Cardiac septum (tissue), 1 donor: ENCODE results near the gene CTNNBL1. TPM values are rescaled to one million over a fixed set of nuclear protein-coding genes. Genes with fewer than 3 reads are reported as not detected.

Experiments used
- DNase-seq: peaks from one replicate; pipeline ENCODE4 v3.0.0-alpha.2; 2020; ENCODE audit warnings: low spot score
- intact Hi-C: fragments of 100-400 bp; cut with DNase I; formaldehyde crosslinking; loops from one replicate; pipeline ENCODE4 v1.14.0; 2022
- total RNA-seq: library from RNA; stranded (reverse); fragmentation: NEBNext Ultra II Directional; extraction: Animal tissue kit (Norgen Biotek cat#: 25700); gene quantifications from one replicate; pipeline ENCODE4 v1.2.1, GENCODE V29; 2021
- donor health status: DM: no; HTN: no; CAD: no.

Gene CTNNBL1
- total RNA-seq, 1 donor from 2014 or later: 42.1 TPM

DNA sequence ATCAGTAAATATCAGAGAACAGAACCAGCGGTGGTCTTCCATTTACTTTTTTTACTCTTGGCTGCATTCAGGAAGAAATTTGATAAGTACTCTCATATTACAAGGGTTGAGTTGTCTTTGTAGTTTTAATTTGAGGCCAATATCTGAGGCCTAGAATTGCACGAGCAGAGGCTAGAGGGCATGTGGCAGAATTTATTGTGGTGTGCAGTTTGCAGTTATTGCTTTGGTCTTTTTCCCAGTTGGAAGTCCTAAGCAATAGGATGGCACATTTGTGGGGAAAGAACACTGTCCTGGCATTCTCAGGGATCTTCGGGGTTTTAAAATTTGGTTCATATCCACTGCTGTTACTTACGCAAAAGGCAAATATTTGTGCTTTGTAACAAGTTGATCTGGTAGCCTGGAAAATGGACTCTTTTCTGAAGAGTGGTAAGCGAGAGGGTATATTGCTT lies 66.0 kb downstream of the CTNNBL1 start:
- DNase-seq: no peak
- intact Hi-C loops: loop anchor here (5.0 to 10.0 kb wide), 2 partner anchors 138 to 235 kb away; no protein-coding TSS in a partner anchor

DNA sequence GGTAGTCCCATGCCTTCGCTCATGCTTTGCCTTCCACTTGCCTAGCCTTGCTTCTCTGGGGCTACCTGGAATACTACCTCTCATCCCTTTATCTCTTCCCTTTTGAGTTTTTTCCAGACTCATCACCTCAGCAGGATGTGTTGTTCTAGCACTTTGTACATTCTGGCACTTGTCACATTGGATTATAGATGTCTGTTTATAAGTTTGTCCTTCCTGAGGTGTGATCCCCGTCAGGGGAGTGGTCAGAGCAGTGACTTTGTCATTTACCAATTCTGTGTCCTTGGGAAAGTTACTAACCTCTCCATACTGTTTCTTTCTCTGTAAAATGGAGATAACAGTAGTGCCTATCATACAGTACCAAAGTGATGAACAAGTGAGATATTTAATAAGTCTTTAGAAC lies 66.5 kb downstream of the CTNNBL1 start:
- DNase-seq: no peak
- intact Hi-C loops: no loop called here

DNA sequence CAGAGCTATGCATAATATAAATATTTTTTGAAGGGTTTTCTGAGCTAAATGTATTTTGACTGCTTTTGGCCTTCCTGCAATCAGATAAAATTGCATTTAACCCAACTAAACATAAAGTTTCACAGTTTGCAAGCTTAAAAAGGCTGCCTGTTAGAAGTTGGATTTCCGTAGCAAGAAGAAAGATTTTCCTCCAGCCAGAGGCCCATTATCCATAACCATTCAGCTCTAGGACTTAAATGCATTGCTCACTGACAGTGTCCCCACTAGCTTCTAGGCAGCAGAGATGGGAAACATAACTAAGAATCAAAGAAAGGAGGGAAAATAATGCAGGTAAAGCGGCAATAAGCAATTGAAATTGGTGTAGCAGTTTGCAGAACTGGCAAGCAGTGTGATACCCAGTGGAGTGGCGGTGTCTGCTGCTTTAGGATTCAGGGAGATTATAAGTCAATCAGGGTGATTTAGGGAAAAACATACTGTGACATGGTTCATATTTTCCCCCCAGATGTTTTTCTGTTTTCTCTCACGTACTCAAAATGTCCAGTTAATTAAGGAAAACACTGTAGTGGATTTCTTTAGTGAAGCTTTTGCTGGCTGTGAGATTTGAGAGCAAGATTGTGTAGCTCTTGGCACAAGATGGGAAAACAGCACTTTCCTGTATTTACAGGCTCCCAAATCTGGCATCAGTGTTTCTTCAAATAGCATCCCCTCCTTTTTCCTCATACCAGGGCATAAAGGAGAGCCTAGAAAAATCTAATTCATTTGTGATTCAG lies 69.1 kb downstream of the CTNNBL1 start:
- no peak for DNase-seq
- intact Hi-C loops: no loop called here

DNA sequence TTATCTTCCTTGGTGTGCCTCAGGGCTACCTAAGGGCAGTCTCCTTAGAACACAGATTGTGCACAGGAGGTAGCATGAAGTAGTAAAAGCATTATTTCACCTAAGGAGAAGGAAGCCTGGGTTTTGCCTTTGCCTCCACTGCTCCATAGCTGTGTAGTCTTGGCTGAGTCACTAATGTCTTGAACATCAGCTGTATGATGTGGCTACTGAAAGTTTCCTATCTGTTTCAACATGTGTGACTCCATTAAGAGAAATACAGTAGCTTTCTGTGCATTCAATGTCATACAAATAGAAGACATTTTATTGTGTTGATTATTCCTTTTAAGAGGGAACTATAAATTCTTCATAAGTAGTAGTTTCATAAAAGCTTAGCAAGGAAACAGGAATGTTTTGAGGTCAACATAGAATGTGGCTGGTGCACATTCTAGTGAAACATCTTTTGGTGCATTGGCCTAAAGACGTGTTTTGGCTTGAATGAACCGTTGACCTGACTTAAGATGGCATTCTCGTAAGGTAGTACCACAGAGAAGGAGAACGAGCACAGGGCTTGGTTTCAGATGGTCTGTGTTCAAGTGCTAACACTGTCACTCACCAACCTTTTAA lies 70.6 kb downstream of the CTNNBL1 start:
- intact Hi-C loops: no loop called here
- DNase-seq: no peak

DNA sequence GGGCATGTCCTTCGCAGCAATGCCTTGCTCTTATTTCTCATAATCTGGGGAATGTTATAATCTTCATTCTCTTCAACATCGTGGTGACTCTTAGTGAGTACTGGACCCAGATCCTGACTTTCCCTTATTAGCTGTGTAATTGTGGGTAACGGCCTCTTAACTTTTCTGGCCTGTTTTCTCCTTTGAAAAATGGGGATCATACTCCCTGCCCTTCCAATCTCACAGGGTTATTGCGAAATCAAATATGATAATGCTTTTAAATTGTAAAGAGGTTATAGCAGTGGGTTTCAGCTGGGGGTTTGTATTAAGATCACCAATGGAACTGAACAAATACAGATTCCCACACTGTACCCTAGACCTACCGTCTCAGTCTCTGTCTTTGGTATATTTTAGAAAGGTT lies 77.1 kb downstream of the CTNNBL1 start:
- intact Hi-C loops: no loop called here
- DNase-seq: no peak

DNA sequence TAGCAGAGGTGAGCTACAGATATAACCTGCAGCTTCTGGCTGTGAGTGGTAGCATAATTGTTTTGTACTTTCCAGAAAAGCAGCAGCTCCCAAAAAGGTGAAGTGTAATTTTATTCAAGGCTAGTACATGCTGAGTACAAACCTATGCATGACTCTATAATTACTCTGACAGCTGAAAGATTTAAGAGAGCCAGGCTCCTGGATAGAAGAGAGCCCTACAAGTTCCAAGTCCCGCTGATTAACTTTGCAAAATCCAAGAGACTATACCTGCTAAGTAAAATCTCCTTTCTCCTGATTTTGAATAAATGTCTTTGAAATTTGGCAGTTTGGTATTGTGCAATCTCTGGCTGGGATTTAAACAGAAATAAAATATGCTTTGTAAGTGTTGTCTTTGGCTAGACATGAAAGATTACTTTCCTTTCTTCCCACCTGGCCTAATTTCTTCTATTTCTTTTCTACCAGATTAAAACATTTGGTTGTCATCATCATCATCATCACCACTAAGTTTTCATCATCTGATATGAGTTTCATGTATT lies 79.5 kb downstream of the CTNNBL1 start:
- intact Hi-C loops: no loop called here
- no peak for DNase-seq

DNA sequence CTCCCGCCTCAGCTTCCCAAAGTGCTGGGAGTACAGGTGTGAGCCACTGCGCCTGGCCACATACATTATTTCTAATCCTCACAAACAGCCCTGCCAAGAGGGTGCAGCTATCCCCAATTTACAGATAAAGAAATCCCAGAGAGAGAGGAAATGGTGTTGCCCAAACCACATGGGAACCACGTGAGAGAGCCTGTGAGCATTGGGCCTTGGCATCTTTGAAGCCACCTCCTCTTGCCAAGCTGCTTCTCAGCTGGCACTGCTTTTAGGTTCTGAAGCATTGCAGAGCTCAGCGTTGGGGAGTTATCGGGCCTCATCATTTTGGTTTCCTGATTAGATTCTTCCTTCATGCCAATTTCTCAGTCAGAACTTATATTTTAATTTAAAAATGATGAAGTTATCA lies 80.3 kb downstream of the CTNNBL1 start:
- intact Hi-C loops: no loop called here

DNA sequence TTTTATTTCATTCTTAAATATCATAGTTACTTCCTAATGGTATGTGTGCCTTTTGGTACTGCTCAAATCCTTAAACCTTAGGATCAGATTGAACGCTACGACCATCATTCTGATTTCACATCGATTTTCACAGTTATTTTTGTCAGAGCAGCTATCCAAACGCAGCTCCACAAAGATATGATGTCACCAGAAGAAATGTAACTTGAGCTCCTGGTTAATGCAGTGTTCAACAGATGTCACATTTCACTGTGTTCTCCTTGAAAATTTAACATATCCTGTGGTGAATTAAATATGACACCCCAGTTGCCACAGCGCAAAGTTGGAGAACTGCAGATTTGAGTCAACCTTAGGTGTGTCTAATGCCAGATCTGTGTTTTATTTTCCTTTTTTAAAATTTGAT lies 81.4 kb downstream of the CTNNBL1 start:
- no peak for DNase-seq
- intact Hi-C loops: no loop called here

More for the DNA sequence above, 80.3 kb downstream of the CTNNBL1 start:
- DNase-seq: no peak

DNA sequence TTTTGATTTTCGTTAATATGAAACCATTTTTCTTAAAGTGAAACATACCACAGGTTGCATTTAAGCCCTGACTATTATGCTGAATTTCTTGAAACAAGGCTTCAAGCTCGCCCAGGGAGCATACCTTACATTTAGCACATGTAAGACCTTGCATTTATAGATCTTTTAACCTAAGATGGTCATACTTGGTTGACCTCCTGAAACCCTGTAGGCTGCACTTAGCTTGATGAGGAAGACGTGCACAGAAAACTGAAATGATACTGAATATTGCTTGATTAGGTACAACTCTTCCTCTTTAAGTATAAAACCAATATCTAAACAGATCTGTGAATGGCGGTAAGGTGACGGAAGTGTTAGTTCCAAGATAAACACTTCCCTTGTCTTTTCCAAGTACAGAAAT lies 82.2 kb downstream of the CTNNBL1 start:
- intact Hi-C loops: no loop called here
- no peak for DNase-seq

DNA sequence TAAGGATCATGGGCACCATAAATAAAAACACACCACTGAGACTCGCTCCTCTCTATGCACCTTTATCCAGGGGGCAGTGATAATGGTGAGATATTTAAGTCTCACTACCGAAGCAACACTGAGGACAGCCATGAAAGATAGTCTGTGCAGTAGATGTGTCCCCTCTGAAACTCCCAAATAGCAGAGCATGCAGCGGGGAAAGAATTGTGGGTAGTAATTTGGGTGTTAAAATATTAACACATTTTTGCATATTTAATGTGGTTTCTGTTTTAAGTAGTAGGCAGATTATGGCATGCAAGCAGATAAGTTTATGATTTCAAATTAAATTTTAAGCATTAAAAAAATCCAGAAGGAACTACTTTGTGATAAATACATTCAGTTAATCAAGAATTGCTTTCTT lies 82.7 kb downstream of the CTNNBL1 start:
- no peak for DNase-seq
- intact Hi-C loops: no loop called here

DNA sequence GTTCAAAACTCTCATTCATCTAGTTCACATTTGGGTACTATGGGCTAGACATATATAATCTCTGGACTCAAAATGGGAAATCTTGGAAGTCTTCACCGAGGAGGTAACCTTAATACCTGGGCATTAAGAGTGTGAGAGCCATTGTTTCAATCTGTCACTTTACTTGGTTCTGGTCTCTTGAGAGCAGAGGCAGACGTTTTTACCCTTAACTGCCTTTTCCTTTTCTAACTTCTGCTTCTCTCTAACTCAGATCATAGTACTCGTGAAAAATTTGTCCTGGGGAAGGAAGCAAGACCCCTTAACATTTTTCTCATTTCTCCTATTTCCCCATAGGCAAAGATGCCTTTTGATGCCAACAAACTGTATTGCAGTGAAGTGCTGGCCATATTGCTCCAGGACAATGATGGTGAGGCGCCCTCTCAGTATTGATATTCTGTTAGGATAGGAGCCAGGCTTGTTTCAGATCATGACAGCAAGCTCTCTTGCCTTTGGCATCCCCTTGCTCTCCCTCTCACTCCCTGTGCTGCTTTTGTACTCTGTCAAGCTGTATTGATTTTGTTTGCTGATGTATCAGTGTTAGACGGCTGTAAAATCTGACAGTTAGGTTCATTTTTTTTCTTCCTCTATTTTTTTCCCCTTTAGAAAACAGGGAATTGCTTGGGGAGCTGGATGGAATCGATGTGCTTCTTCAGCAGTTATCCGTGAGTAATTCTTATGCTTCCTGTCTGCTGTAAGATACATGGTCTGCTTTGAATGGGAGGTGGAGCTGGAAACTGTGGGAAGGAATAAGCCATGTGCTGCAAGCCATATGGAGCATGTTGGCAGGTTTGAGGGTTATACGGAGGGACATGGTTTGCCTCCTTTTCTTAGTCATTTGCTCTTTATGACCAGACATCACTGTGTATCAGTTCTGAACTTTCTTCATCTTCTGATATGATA lies 83.5 kb downstream of the CTNNBL1 start:
- DNase-seq: no peak
- intact Hi-C loops: no loop called here

DNA sequence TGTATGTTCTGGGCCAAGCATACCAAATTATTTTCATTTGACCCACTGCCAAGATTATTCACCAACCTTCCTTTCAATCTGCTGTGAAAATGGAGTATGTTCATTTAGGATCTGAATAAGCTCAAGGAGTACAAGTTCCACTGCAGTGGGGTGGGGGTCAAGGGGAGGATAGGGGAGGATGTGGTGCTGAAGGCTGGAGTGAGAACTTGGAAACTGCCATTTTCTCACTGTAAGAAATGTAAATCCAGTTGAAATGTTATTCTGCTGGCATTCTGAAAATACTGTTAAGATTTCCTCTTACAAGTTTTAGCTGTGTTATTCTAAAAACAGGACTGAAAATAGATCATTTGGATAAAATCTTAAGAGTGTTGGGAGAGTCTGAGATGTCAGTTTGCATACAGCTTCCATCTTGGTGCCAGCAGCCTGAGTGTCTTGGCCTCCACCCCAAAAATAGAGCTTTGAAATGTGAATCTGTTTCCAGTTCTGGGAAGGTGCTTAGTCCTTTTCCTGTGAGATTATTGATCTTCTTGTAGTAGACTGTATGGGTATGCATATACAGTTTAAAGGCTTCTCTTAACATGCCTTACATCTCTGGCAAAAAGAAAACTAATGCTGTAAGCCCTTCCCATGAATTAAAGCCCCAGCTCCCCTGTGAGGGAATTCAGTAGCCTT lies 84.3 kb downstream of the CTNNBL1 start:
- DNase-seq: no peak
- intact Hi-C loops: no loop called here

DNA sequence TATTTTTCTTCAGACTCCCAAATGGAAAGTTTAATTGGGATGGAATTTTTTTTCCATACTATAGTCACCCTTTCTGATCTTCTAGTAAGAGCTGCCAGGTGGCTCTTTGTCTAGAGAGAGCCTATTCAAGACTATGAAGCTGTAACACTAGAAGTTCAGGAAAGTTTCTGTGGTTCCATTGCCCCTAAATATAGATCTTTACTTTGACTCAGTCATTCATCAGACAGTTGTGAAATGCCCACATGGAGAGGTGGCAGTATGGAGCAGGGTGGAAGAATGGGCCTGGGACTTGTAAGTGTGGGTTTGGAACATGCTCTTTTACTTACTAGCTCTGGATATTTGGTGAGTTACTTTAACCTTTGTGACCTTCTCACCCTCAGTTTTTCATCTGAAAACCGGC lies 87.8 kb downstream of the CTNNBL1 start:
- no peak for DNase-seq
- intact Hi-C loops: no loop called here

DNA sequence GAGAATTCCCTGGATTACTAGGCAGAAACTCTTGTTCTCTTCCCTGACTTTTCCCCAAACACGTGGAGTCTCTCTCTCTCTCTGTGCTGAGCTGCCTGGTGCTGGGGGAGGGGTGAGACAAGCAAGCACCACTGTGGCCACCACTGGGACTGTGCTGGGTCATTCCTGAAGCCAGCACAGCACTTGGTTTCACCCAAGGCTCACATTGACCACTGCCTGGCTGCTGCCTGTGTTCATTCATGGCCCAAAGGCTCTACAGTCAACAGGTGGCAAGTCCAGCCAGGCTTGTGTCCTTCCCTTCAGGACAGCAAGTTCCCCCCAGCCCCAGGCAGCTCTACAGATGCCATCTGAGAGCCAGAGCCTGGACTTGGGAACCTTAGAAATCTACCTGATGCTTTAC lies 92.2 kb downstream of the CTNNBL1 start:
- intact Hi-C loops: no loop called here
- DNase-seq: no peak

DNA sequence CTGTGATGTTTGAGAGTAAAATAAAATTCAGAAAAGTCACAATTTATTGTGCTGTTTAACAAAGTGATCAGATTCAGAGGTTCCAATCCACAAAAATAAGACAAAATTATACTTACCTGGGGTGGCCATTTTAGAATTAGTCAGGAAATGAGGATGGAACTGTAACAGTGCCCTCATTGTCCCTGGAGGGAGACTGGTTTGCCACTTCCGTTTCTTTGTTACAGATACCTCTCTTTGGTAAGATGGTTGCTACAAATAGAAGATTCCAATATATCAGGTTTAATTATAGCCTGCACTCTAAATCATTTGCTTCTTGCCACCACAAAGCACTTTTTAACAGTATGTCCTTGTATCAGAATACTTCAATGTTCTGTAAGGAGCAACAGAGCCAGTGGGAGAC lies 95.6 kb downstream of the CTNNBL1 start:
- intact Hi-C loops: no loop called here
- no peak for DNase-seq

DNA sequence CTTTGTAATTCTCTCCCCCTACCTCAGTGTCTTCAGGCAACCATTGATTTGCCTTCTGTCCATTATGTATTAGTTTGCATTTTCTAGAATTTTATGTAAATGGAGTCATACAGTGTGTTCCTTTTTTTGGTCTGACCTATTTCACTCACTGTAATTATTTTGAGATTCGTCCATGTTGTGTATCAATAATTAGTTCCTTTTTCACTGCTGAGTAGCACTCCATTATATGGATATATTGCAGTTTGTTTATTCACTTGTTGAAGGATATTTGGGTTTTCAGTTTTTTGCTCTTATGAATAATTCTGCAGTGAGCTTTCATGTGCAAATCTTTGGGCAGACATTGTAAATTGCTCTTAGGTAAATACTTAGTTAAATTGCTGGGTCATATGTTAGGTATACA lies 97.1 kb downstream of the CTNNBL1 start:
- DNase-seq: no peak
- intact Hi-C loops: no loop called here

DNA sequence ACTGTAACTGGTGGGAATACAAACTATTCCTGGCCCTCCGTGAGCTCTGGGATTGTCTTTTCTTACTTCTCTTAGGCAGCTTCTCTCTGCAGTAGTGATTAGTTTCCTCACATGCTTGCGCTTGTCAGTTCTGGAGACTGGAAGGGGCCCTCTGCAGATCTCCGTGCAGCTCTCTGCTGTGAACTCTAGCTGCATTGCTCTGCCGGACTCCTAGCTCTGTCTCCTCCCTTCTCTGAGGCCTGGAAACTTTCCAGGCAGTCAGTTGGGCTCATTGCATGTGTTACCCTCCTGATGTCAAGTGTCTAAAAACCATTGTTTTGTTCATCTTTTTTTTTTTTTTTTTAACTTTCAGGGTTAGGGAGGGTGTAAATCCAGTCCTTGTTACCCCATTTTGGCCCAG lies 102.3 kb downstream of the CTNNBL1 start:
- DNase-seq: no peak
- intact Hi-C loops: no loop called here

DNA sequence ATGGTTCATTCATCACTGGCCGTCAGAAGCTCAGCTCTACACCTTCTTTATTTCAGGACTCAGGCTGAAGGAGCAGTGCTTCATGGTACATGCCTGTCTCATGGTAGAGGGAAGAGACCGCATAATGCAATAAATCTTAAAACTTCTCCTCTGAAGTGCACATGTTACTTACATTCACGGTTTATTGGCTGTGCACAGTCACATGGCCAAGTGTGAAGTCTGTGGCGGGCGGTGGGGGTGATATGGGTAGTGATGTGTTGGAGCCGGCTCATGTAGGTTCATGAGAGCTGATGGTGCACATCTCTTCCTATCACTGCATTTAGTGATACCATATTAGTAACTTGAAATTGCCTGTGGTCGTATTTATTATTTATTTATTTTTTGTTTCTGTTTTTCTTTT lies 102.9 kb downstream of the CTNNBL1 start:
- intact Hi-C loops: no loop called here
- DNase-seq: no peak

DNA sequence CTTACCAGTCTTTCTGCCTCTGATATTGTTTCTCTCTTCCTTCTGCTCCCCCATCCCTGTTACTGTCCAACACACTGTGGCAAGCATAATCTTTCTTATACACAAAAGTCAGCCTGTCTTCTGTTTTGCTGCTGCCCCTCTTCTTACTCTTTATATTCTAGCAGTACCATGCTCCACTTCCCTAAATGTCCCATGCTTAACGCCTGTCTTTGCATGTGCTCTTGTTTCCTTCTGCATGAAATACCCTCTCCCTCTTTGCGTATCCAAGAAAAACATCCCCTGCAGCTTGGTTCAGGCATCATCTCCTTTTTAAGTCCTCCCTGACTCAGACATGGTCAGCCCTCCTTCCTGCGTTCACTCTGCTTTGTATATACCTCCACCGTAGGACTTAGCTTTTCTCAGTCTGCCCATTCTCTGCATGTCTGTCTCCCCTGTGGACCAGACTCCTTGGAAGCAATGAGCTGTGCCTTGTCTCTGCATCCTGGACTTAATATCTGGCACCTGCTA lies 103.9 kb downstream of the CTNNBL1 start:
- intact Hi-C loops: no loop called here
- no peak for DNase-seq
